Natural killer cell (primary cell): ENCODE measurements around the gene ZC3H7A. TPM values are rescaled to one million over a fixed set of nuclear protein-coding genes. Genes with fewer than 3 reads are reported as not detected.

ENCODE experiments used
- ATAC-seq, 3 donors: fragments of 150-1000 bp in 2 of 3; fragments of 200-7000 bp in 1 of 3; cut with Tn5 transposase; 1 replicate in 1 of 3; 2 replicates in 2 of 3; pipeline ENCODE4 v1.10.0; 2021; ENCODE audit warnings: mild to moderate bottlenecking in 2 of 3, moderate library complexity in 2 of 3
- DNase-seq, 2 donors: peaks; one replicate each; pipeline versions ENCODE4 v3.0.0 to v3.0.0-alpha.2; 2013 to 2021; ENCODE audit warnings: mixed read lengths in 1 of 2
- H3K27ac ChIP-seq: one replicate; pipeline ENCODE4 v1.5.1; 2013; ENCODE audit warnings: mild to moderate bottlenecking, low read length
- H3K27me3 ChIP-seq: one replicate; pipeline ENCODE4 v1.6.1; 2013; ENCODE audit warnings: low read length; ENCODE audit not compliant: control insufficient read depth, insufficient read depth
- H3K36me3 ChIP-seq: one replicate; pipeline ENCODE4 v1.6.1; 2013; ENCODE audit warnings: low read length; ENCODE audit not compliant: control insufficient read depth, insufficient read depth
- H3K4me1 ChIP-seq: one replicate; pipeline ENCODE4 v1.6.1; 2013; ENCODE audit warnings: low read length; ENCODE audit not compliant: control insufficient read depth, insufficient read depth
- H3K4me3 ChIP-seq: one replicate; pipeline ENCODE4 v1.5.1; 2013; ENCODE audit warnings: low read length
- H3K9me3 ChIP-seq: one replicate; pipeline ENCODE4 v1.6.1; 2013; ENCODE audit warnings: low read length; ENCODE audit not compliant: control insufficient read depth, insufficient read depth
- H3K27ac Mint-ChIP-seq, 2 donors: one replicate each; pipeline ENCODE4 v1.8.0; 2022; ENCODE audit warnings: mild to moderate bottlenecking in 2 of 2, mixed read lengths in 2 of 2, moderate library complexity in 1 of 2
- H3K27me3 Mint-ChIP-seq, 2 donors: one replicate each; pipeline ENCODE4 v1.8.0; 2022; ENCODE audit warnings: low read depth in 2 of 2, mixed read lengths in 2 of 2
- H3K36me3 Mint-ChIP-seq: one replicate; pipeline ENCODE4 v1.8.0; 2022; ENCODE audit warnings: mixed read lengths
- H3K4me1 Mint-ChIP-seq, 2 donors: one replicate each; pipeline ENCODE4 v1.8.0; 2022; ENCODE audit warnings: mixed read lengths in 2 of 2
- H3K4me3 Mint-ChIP-seq: one replicate; pipeline ENCODE4 v1.8.0; 2022; ENCODE audit warnings: mild to moderate bottlenecking, moderate library complexity, mixed read lengths
- H3K9me3 Mint-ChIP-seq, 2 donors: one replicate each; pipeline ENCODE4 v1.8.0; 2022; ENCODE audit warnings: mixed read lengths in 2 of 2
- CTCF ChIP-seq: fragments of 200-600 bp; IDR thresholded peaks from one replicate; pipeline ENCODE4 v1.8.0; 2022; ENCODE audit warnings: antibody characterized with exemption
- WGBS: methylation state at CpG from one replicate; pipeline ENCODE4 v1.1.7; 2013; ENCODE audit warnings: missing lambda C conversion rate; ENCODE audit not compliant: insufficient coverage; 5-methylcytosine and 5-hydroxymethylcytosine counted together
- intact Hi-C: fragments of 100-400 bp; cut with micrococcal nuclease; formaldehyde crosslinking; loops from one replicate; pipeline ENCODE4 v1.14.2; 2022
- total RNA-seq, 4 donors: library from RNA; stranded (reverse); fragments of 120-200 nt in 1 of 4; gene quantifications; one replicate each; pipeline versions ENCODE4 v1.2.3 to v1.2.4, GENCODE V29; 2013 to 2022

ZC3H7A gene
- total RNA-seq, 3 donors from 2014 or later (not counting 1 experiment from before 2014, with no cell fraction given), result 80.6 to 91.8 (median 84.6) TPM

- no peak for DNase-seq
- no peaks in the 10 kb centered on the region for H3K36me3 Mint-ChIP-seq
- H3K4me3 ChIP-seq, result no peak overlapping the region
- no peak for TF ChIP-seq CTCF
- no peaks in the 10 kb centered on the region for H3K27me3 ChIP-seq
- H3K4me1 Mint-ChIP-seq, result peaks cover 48 to 56% of the 10 kb centered on the region in 2 donors
- intact Hi-C loops, result loop anchor here (10.0 kb wide), 1 partner anchor 131 kb away; the partner anchor contains the start of gene GSPT1
- H3K4me1 ChIP-seq, result peaks cover 30% of the 10 kb centered on the region
- H3K36me3 ChIP-seq, result peaks cover 3% of the 10 kb centered on the region
- H3K9me3 ChIP-seq, result no peaks in the 10 kb centered on the region
- H3K27me3 Mint-ChIP-seq, result no peaks in the 10 kb centered on the region
- H3K27ac Mint-ChIP-seq, result peak overlapping the region; percentile 99 to 100
- no peak for ATAC-seq
- peak overlapping the region; percentile 89 for H3K4me3 Mint-ChIP-seq
- peak overlapping the region; percentile 99 for H3K27ac ChIP-seq
- no peaks in the 10 kb centered on the region for H3K9me3 Mint-ChIP-seq
Measured at GRCh38 chr16:11784038-11784369, 13.1 kb downstream of the ZC3H7A start.

GRCh38 chr16:11783319-11784037 lies 13.6 kb downstream of the ZC3H7A start:
- Histone ChIP-seq H3K4me3 (peak overlapping the region; percentile 30), H3K36me3 (peaks cover 3% of the 10 kb centered on the region), H3K27ac (peak overlapping the region; percentile 99), H3K9me3 (no peaks in the 10 kb centered on the region), H3K27me3 (no peaks in the 10 kb centered on the region), H3K4me1 (peaks cover 30% of the 10 kb centered on the region)
- peaks cover 47 to 51% of the 10 kb centered on the region in 2 donors for H3K4me1 Mint-ChIP-seq
- H3K9me3 Mint-ChIP-seq, result no peaks in the 10 kb centered on the region
- WGBS, result 2% methylated on average over 4 of the region's 5 CpGs
- H3K4me3 Mint-ChIP-seq, result peak overlapping the region; percentile 89
- ATAC-seq, result peak; percentile 83 to 90 (median 84)
- H3K27me3 Mint-ChIP-seq, result no peaks in the 10 kb centered on the region
- intact Hi-C loops, result loop anchor here (1.0 to 10.0 kb wide), 4 partner anchors 14 to 131 kb away; partner anchors contain the start of genes GSPT1, RSL1D1, TXNDC11 and ZC3H7A
- no peak for TF ChIP-seq CTCF
- H3K27ac Mint-ChIP-seq, result peak overlapping the region; percentile 99 to 100
- no peaks in the 10 kb centered on the region for H3K36me3 Mint-ChIP-seq
- peak; percentile 39 to 91 for DNase-seq

- no peak for TF ChIP-seq CTCF
- DNase-seq (no peak), ATAC-seq (no peak)
- H3K36me3 Mint-ChIP-seq, result no peaks in the 10 kb centered on the region
- H3K4me1 Mint-ChIP-seq, result peaks cover 33 to 37% of the 10 kb centered on the region in 2 donors
- Histone ChIP-seq H3K4me3 (no peak overlapping the region), H3K36me3 (peaks cover 11% of the 10 kb centered on the region), H3K27me3 (no peaks in the 10 kb centered on the region), H3K9me3 (no peaks in the 10 kb centered on the region), H3K4me1 (peaks cover 30% of the 10 kb centered on the region), H3K27ac (peak overlapping the region; percentile 99)
- no peaks in the 10 kb centered on the region for H3K27me3 Mint-ChIP-seq
- H3K27ac Mint-ChIP-seq, result peak overlapping the region; percentile 99 to 100
- intact Hi-C loops, result loop anchor here (10.0 kb wide), 1 partner anchor 133 kb away; the partner anchor contains the start of gene GSPT1
- H3K9me3 Mint-ChIP-seq, result no peaks in the 10 kb centered on the region
- peak overlapping the region; percentile 28 for H3K4me3 Mint-ChIP-seq
- 54% methylated on average over 4 of the region's 5 CpGs for WGBS
Measured at GRCh38 chr16:11781773-11782172, 15.3 kb downstream of the ZC3H7A start.
